Suppressor macrophage treated with lipopolysaccharide for 1 hour (primary cell): Measurements from ENCODE around the gene DERA.
"Not testable (repeated sequence)": the region's sequence is repeated elsewhere in the genome, so short reads cannot be mapped to it uniquely, and the experiment has no call there.

Experiments used
- DNase-seq, 3 donors: peaks; one replicate each; pipeline ENCODE4 v3.0.0-alpha.2; 2020 to 2022

DERA gene

DNA sequence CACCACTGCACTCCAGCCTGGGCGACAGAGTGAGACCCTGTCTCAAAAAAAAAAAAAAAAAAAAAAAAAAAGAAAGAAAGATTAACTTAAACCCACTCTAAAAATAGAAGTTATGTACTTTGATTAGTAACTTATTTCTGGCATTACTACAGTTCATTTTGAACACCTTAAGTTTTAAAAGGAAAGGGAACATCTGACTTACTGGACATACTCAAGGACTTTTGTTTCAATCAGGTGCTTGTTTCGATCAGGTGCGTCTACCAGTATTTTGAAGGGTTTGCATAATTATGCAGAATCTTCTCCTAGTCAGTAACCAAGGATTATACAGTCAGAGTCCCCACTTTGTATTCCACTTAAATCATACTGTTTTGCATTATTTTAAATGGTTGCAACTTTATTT is 105.6 kb downstream of the DERA start:
- no peak for DNase-seq

DNA sequence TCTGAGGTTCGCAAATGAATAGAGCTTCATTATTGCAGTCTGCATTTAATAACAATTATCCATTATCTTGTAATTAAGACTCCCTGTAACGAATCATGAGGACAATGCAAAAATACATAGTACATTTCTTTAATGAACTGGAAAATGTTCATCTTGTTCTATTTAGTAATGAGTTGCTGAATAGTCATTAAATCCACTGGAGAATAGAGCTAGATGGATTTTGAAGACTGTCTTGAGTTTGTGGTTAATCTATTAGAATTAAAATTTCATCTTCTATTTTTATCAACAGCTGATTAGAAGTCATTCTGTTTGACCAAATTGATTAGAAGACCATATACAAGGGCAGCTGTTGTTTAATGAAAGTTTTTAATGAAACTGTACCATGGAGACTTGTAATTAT is 107.2 kb downstream of the DERA start:
- no peak for DNase-seq

DNA sequence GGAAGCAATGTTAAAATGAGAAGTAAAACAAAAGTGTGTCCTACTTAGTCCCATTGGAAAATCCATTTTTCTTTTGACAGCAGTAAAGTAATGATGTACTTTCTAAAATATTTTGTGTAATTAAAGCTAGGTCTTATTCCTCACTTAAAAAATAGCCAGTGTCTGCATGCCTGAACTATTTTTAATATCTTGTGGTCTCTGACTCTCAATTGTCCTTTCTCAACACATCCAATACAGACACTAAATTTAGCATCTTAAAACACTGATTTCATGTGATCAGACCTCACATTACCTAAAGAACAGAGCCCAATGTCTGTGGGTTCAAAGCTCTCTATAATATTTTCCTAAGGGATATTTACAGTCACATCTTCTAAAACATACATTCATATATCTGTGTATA is 108.0 kb downstream of the DERA start:
- no peak for DNase-seq

DNA sequence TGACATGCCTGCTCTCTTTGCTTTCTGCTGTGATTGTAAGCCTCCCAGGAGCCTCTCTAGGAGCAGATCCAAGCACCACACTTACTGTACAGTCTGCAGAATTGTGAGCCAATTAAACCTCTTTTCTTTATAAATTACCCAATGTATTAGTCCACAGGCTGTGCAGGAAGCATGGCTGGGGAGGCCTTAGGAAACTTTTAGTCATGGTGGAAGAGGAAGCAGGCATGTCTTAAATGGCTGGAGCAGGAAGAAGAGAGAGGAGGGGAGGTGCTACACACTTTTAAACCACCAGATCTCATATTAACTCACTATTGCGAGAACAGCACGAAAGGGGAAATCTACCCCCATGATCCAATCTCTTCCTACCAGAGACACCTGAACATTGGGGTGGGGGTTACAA is 108.9 kb downstream of the DERA start:
- peak; percentile 3 to 30 (median 18) for DNase-seq

DNA sequence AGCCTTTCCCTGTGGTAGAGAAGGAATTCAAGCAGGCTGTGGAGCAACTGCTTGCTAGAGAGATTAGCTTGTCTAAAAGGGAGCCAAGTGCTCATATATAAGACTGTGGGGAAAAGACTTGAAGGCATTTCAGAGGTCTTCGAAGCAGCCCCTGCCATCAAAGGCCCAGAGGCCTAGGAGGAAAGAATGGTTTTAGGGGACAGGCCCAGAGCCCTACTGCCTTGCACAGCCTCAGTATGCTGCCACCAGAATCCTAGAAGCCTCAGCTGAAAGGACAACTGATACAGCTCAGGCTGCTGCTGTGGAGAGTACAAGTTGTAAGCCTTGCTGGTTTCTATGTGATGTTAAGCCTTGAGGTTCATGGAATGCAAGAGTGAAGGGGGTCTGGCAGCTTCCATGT is 109.9 kb downstream of the DERA start:
- no peak for DNase-seq

DNA sequence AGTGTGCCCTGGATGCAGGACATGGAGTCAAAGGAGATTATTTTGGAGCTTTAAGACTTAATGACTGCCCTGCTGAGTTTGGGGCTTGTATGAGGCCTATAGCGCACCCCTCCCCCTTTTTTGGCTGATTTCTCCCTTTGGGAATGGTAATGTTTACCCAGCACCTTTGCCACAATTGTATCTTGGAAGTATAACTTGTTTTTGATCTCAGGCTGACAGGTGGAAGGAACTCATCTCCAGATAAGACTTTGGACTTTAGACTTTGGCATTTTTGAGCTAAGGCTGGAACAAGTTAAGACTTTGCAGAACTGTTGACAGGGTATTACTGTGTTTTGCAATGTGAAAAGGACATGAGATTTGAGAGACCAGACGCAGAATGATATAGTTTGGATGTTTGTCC is 110.5 kb downstream of the DERA start:
- DNase-seq, result no peak

DNA sequence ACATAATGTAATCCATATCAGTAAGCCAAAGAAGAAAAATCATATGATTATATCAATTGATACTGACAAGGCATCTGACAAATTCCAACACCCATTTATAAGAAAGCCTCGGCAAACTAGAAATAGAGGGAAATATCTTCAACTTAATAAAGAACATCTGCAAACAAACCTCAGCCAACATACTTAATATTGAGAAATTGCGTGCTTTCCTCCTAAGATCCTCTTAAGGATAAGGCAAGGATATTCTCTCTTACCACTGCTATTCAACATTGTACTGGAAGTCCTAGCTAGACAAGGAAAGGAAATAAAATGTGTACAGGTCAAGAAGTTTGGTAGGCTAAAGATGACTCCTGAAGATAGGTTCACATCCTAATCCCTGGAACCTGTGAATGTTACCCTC is 115.9 kb downstream of the DERA start:
- DNase-seq, result no peak

DNA sequence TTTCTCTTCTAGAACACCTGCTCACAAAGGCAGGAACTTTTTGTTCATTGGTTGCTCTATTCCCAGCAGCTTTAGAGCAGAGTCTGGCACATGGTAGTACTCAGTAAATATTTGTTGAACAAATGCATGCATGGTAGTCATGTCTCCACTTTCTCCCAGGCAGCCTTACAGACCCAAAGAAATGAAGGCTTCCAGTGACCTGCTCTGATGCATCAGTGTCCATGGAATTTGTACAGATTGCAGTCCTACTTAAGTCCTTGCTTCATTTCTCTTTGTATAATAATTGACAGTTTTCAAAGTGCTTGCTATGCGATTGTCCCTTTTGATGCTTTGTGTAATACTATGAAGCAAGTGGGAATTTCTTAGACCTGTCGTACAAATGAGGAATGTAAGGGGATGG is 119.6 kb downstream of the DERA start:
- no peak for DNase-seq

DNA sequence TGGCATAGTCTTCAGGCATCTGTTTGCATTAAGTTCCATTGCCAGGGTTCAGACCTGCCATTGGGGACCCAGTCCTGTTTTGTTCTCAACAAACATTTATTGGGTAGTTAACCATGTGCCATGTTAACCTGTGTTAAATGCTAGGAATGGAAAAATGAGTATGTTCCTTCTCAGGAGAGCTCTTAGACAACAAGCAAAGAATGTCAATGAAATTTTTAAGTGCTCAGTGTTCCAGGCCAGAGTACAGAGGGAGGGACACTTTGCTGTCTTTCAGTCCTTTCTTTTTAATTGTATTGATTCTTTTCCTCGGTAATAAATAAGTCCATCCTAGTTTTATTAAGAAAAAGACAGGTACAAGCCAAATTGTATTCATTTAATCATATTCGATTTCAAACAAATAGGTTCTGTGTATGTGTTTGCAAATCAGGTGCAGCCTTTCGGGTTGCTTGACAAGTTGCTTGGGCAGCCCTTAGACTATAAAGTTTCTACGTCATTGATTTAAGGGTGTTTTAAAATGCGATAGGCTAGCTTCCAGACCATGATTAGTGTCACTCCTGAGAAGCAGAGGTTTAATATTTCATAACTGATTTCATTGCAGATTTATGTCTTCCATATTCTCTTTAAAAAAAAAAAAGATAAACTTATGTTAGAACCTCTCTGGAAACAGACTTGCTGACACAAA is 123.1 kb downstream of the DERA start:
- DNase-seq, result no peak

DNA sequence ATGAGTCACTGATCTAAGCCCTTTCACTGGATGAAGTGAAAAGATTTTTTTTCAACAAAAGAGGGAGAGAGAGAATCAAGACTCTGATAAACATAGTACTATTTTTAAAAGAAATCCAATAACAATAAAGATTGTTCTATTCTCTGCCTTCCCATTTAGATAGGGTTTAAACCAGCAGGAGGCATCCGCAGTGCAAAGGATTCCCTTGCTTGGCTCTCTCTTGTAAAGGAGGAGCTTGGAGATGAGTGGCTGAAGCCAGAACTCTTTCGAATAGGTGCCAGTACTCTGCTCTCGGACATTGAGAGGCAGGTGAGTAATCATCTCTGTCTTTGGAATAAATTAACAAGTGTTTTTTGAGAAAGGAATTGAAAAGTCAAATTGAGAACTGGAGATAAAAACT is 124.9 kb downstream of the DERA start:
- no peak for DNase-seq

DNA sequence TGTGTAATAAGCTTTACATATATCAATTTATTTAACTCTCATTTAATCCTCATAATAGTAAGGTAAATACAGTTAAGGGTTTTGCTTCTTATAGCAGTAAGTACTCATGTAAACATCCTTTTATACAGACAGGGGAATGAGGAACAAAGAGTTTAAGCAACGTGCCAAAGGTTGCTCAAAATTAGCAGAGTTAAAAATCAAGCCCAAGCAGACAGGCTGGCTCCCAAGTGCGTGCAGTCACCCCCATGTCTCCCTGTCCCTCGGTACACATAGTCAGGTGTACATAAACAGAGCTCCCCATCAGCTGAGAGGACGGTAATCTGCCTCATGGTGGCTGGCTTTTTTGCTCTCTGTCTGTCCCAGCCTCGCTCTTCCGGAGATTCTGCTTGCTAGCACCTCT is 126.4 kb downstream of the DERA start:
- no peak for DNase-seq

DNA sequence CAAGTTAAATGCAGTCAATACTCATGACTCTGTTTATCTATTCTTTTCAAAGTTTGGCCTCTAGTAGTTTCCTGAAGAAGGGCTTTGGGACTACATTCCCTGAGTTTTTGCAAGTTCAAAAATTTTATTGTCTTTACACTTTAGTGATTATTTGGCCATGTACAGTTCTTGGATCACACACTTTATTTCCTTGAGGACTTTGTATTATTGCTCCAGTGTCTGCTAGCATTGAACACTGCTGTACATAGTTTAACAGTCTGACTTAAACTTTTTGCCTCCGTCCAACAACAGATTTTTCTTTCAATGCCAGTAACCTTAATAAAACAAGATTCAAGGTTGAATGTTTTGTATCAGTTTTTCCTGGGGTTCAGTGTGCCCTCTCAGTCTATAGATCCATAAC is 132.3 kb downstream of the DERA start:
- DNase-seq, result no peak

DNA sequence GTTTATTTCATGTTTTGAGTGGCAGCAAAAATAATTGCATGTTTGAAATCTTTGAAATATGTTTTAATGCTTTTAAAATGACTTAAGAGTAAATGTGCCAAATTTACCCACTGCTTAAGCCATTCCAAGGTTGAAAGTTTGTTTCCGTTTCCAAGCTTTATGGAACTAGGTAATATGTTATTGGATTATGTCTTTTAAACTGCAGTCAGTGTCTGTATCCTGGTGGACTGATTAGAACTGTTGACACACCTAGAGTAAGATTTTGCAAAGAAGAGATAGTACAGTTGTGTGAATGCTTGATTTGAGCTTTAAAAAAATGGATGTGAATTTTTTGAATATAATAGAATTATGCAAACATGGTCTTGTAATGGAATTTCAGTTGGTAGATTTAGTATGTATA is 135.1 kb downstream of the DERA start:
- DNase-seq, result no peak

DNA sequence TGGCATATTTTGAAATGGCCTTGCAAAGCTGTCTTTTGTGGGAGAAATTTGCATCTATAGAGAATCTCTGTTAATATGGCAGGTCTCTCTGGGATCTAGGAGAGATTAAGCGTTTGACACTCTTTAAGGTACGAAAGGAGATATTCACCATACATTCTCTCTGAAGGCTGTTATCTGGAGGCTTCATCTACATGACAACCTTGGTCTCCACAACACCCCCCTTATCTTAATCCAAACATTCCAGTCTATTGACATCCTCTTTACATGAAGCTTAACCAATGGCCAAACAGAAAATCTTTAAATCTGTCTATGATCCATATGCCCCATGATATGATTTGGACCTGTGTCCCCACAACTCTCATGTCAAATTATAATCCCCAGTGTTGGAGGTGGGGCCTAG is 137.4 kb downstream of the DERA start:
- DNase-seq, result no peak

DNA sequence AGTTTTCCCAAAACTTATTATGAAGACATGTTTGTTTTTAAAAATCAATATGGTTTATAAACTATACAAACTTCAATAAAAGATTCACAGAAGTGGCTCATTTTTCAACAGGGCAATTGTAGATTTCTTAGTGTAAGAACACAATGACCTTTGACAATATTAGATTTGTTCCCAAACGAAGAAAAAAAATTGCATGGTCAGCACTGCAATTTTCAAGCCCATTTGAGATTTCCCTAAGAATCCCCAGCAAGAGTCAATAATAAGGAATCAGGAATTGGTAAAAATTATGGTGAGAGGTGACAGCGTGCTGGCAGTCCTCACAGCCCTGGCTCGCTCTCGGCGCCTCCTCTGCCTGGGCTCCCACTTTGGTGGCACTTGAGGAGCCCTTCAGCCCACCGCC is 145.8 kb downstream of the DERA start:
- no peak for DNase-seq

DNA sequence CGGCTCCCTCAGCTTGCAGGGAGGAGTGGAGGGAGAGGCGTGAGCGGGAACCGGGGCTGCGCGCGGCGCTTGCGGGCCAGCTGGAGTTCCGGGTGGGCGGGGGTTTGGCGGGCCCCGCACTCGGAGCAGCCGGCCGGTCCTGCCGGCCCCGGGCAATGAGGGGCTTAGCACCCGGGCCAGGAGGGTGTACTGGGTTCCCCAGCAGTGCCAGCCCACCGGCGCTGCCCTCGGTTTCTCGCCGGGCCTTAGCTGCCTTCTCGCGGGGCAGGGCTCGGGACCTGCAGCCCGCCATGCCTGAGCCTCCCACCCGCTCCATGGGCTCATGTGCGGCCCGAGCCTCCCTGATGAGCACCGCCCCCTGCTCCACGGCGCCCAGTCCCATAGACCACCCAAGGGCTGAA is 146.2 kb downstream of the DERA start:
- DNase-seq, result not testable (repeated sequence)

DNA sequence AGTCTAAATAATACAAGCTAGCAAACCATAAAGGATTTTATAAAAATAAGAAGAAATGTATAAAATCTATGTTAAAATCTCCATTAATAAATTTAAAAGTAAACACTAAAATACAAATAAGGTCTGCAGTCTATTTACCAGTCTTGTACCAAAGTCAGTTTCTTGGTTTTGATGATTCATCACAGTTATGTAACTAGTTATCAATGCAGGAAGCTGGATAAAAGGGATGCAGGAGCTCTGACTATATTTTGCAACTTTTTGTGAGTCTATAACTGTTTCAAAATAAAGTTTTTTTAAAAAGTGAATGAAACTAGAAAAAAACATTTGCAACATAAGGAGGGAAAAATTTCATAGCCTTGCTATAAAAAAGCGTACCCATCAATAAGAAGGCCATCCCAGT is 151.5 kb downstream of the DERA start:
- DNase-seq, result peak; percentile 2 to 44 (median 26)

DNA sequence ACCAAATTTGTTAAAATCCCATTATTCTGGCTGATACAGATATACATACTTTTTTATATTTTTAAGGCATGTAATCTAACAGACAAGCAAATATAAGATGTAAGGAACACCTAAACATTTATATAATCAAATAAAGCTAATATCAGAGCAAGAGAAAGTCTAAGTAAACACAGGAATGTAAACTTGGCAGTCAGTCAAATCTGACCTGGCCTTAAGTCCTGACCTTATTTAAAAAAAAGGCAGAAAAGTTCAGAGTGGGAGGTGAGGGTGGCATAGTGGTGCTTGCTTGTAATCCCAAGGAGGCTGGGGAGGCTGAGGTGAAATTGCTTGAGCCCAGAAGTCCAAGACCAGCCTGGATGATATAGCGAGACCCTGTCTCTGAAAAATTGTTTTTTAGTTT is 152.6 kb downstream of the DERA start:
- DNase-seq, result no peak

DNA sequence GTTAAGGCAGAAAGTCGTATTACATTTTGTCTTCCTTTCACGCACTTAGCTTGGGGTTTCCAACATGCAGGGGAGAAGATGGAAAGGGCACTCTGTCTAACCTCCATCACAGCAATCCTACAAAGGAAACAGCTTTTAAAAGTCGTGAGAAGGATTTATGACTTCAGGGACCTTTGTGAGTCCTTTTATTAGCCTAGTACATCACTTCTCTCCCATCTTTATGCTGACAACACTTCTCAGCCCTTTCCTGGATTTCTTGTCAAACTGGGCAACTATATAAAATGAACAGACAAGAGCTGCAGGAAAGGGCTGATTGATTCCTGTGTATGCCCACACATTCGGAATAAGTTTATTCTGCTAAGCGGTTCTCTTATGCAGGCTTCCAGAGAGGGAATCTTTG is 159.0 kb downstream of the DERA start:
- DNase-seq, result no peak

DNA sequence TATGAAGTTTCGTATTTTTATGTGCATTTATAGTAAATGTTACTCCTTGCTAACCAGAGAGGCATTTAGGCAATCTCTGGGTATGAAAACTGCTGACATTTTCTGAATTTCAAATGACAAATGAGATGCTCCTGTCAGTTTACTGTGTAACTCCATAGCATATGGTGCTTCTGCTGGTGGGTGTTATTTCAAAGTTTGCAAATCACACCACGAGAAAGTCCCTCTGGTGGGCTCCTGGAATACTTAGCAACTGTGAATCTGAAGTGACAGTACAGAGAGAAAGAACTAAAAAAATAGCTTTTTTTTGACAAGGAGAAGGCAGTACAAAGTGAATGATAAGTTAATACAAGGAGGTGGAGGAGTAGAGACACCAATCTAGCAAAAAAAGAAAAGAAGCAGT is 161.5 kb downstream of the DERA start:
- no peak for DNase-seq

DNA sequence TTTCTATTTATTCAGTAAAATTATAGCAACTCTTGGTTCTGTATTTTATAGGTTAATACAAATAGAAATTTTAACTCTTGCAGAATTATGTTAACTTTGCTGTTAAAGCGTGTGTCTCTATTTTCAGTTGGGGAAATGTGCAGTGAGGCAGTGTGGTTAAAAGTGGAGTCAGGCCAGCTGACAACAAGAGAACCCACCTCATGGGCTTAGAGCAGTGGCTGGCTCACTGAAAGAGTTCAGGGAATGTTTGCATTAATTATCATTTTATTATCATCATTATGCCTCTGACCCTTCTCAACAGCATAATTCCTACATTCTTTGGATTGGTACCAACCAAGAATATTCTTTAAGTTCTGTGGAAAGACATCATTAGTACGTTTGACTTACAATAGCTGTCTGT is 163.8 kb downstream of the DERA start:
- no peak for DNase-seq

DNA sequence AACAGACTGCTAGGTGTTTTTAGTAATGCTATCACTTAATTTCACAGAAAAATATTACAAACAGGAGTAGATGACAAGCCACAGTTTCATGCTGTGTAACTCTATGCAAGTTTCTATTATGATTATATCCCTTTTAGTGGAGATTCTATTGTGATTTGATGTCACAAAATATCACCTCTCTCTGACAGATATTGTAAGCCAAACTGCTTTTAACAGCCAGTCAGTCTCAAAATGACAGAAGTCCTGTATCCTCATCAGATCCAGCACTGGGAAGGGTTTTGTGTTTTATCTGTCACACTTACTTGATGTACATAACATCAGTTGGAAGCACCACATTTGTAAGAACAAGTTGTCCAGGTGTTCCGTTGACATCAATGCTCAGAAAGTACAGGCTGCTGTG is 164.8 kb downstream of the DERA start:
- no peak for DNase-seq

DNA sequence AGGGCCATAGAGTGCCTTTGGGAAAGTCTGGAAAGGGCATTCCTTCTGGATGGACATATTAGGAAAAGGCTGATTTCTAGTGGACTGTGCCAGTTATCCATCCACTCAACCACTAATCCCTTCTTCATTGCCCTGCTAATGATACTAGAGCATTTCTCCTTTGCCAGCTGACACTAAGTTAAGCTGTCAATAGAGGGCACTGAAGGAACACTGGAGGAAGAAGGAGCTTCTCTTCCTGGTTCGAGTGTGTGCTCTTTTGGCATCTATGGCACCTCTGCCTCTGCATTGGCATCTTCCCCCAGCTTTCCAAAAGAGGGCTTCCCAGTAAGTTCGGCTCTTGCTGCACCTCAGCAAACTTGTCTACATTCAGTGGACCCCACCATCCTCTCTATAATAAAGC is 165.4 kb downstream of the DERA start:
- DNase-seq, result peak; percentile 53 to 65 (median 56)

DNA sequence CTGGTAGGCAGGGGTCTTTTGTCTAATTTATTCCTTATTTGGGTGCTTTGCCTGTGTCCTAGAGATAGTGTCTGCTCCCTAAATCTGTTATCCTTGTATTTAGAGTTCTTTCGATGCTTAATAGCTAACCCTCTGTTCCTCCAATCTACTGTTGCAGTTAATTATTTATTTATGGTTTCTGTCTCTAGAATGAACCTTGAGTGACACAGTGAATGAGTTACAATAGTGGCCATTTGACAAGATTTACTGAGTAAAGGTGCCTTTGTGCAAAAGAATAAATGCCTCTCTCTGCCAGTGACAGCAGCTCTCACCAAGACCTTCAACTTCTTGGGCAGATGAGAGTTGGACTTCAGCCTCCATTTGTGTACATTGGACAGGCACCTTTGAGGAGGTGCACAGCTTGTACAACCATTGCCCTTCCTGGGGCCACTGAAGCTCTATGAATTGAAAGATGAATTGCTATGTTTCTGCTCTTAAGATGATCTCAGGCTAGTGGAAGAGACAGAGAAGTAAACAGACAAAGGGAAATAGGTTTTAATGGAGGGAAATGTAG is 165.9 kb downstream of the DERA start:
- DNase-seq, result no peak

DNA sequence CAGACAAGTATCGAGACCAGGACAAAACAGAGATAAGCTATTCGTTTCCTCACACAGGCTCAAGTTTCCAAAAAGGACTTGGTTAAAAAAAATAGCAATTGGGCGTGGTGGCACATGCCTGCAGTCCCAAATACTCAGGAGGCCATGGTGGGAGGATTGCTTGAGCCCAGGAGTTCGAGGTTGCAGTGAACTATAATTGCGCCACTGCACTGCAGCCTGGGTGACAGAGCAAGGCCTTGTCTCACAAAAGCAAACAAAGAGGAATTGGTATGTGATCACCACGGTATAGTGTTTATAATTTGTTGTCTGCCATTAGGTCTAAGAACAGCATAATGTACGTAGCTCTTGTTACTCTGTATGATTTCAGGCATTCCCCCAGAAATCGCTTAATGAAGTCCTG is 175.3 kb downstream of the DERA start:
- DNase-seq, result no peak
